Lower leg skin (tissue), 3 donors: ENCODE results near the gene P2RY8.

Source experiments
- POLR2A ChIP-seq, 2 donors: fragments of 450-650 bp; IDR thresholded peaks; one replicate each; pipeline ENCODE4 v1.6.1; 2016 to 2017; ENCODE audit warnings: antibody characterized with exemption in 2 of 2, mild to moderate bottlenecking in 1 of 2, moderate library complexity in 1 of 2
- TF ChIP-seq, protein P1 (sequence below), 3 donors: fragments of 450-650 bp; IDR thresholded peaks; one replicate each; pipeline ENCODE4 v1.5.1; 2016; ENCODE audit warnings: antibody characterized with exemption in 3 of 3, mild to moderate bottlenecking in 3 of 3, moderate library complexity in 2 of 3

DNA sequence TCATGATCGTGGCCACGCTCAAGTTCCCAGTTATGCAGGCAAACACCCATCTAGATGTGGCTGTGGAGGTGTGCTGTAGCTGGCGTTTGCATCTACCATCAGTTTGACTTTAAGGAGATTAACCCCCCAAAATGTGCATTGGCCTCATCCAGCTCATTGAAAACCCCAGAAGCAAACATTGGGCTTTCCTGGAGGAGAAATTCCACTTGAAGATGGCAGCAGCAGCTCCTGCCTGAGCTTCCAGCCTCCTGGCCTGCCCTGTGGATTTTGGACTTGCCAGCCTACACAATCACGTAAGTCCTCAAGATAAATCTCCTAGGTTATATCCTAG is 114.9 kb downstream of the P2RY8 start:
- TF ChIP-seq, protein P1, sequence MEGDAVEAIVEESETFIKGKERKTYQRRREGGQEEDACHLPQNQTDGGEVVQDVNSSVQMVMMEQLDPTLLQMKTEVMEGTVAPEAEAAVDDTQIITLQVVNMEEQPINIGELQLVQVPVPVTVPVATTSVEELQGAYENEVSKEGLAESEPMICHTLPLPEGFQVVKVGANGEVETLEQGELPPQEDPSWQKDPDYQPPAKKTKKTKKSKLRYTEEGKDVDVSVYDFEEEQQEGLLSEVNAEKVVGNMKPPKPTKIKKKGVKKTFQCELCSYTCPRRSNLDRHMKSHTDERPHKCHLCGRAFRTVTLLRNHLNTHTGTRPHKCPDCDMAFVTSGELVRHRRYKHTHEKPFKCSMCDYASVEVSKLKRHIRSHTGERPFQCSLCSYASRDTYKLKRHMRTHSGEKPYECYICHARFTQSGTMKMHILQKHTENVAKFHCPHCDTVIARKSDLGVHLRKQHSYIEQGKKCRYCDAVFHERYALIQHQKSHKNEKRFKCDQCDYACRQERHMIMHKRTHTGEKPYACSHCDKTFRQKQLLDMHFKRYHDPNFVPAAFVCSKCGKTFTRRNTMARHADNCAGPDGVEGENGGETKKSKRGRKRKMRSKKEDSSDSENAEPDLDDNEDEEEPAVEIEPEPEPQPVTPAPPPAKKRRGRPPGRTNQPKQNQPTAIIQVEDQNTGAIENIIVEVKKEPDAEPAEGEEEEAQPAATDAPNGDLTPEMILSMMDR (IDR thresholded peaks at IDR 0.05), result no peak
- TF ChIP-seq POLR2A (IDR thresholded peaks at IDR 0.05), result no peak
